ENCODE data around the gene ILKAP.

The ILKAP gene

GRCh38 chr2:238239863-238240756, 36.6 kb upstream of the ILKAP start, which contains the start of gene HES6:
HES6 (minus strand) TSS chr2:238240038; CDS start chr2:238239905, 133 bp downstream.
- H3K4me3 ChIP-seq (ENCODE audit: insufficient read depth, low read length, poor library complexity, severe bottlenecking): peak within 1 kb of the TSS; percentile 81
- no peak for TF ChIP-seq CTCF (IDR thresholded peaks at IDR 0.05; ENCODE audit: insufficient read depth, low read length, poor library complexity, severe bottlenecking)
- peak within 1 kb of the TSS; percentile 22; the same call in 1 of the 2 replicates for H3K27ac ChIP-seq (ENCODE audit: low read depth, low read length)
- peak within 1 kb of the TSS; percentile 84 for H2AFZ ChIP-seq (ENCODE audit: low read depth, low read length, severe bottlenecking)
- H3K36me3 ChIP-seq (ENCODE audit: low read length): no peaks in the 10 kb centered on the region
- peak within 1 kb of the TSS; percentile 95 for H3K4me2 ChIP-seq (ENCODE audit: low read depth, low read length, poor library complexity, severe bottlenecking)
- peaks cover 15% of the 10 kb centered on the region; the same call in 1 of the 2 replicates for H3F3A ChIP-seq (ENCODE audit: insufficient read depth)
- no peaks in the 10 kb centered on the region for H3K27me3 ChIP-seq (ENCODE audit: low read length)
- peak within 1 kb of the TSS; percentile 62 for H3K9ac ChIP-seq (ENCODE audit: low read length)
- H3K9me3 ChIP-seq (ENCODE audit: insufficient read depth, low read length): no peaks in the 10 kb centered on the region
- no peaks in the 10 kb centered on the region for H4K20me1 ChIP-seq (ENCODE audit: low read depth, low read length)
- H3K9me2 ChIP-seq (replicated peaks; ENCODE audit: insufficient read depth, low read length): no peaks in the 10 kb centered on the region
- H3K79me2 ChIP-seq (ENCODE audit: insufficient read depth, low read length): no peaks in the 10 kb centered on the region

- peaks cover 15% of the 10 kb centered on the region; the same call in 1 of the 2 replicates for H3F3A ChIP-seq (ENCODE audit: insufficient read depth)
- H3K9me3 ChIP-seq (ENCODE audit: insufficient read depth, low read length): no peaks in the 10 kb centered on the region
- H3K36me3 ChIP-seq (ENCODE audit: low read length): no peaks in the 10 kb centered on the region
- no peaks in the 10 kb centered on the region for H3K27me3 ChIP-seq (ENCODE audit: low read length)
- no peaks in the 10 kb centered on the region for H3K9me2 ChIP-seq (replicated peaks; ENCODE audit: insufficient read depth, low read length)
- H3K79me2 ChIP-seq (ENCODE audit: insufficient read depth, low read length): no peaks in the 10 kb centered on the region
- no peaks in the 10 kb centered on the region for H4K20me1 ChIP-seq (ENCODE audit: low read depth, low read length)
- TF ChIP-seq CTCF (IDR thresholded peaks at IDR 0.05; ENCODE audit: insufficient read depth, low read length, poor library complexity, severe bottlenecking): no peak
- no peak for TF ChIP-seq EZH2phosphoT487 (conservative IDR thresholded peaks at IDR 0.05; ENCODE audit: low read length)
- peak overlapping the region; percentile 62 for H3K9ac ChIP-seq (ENCODE audit: low read length)
- no peak overlapping the region for H3K27ac ChIP-seq (ENCODE audit: low read depth, low read length)
- peak overlapping the region; percentile 81 for H3K4me3 ChIP-seq (ENCODE audit: insufficient read depth, low read length, poor library complexity, severe bottlenecking)
- H3K4me2 ChIP-seq (ENCODE audit: low read depth, low read length, poor library complexity, severe bottlenecking): peak overlapping the region; percentile 95
- no peak overlapping the region for H2AFZ ChIP-seq (ENCODE audit: low read depth, low read length, severe bottlenecking)
Observed at GRCh38 chr2:238239543-238239862, 36.0 kb upstream of the ILKAP start.

GRCh38 chr2:238238766-238239542, 35.5 kb upstream of the ILKAP start:
- H3K9ac ChIP-seq (ENCODE audit: low read length): peak overlapping the region; percentile 62; the same call in 1 of the 2 replicates
- no peaks in the 10 kb centered on the region for H3K36me3 ChIP-seq (ENCODE audit: low read length)
- H3K4me3 ChIP-seq (ENCODE audit: insufficient read depth, low read length, poor library complexity, severe bottlenecking): no peak overlapping the region
- peaks cover 10% of the 10 kb centered on the region; the same call in 1 of the 2 replicates for H3F3A ChIP-seq (ENCODE audit: insufficient read depth)
- H2AFZ ChIP-seq (ENCODE audit: low read depth, low read length, severe bottlenecking): no peak overlapping the region
- peak overlapping the region; percentile 34 for H3K4me2 ChIP-seq (ENCODE audit: low read depth, low read length, poor library complexity, severe bottlenecking)
- no peak overlapping the region for H3K27ac ChIP-seq (ENCODE audit: low read depth, low read length)
- H3K9me2 ChIP-seq (replicated peaks; ENCODE audit: insufficient read depth, low read length): no peaks in the 10 kb centered on the region
- H3K79me2 ChIP-seq (ENCODE audit: insufficient read depth, low read length): no peaks in the 10 kb centered on the region
- no peaks in the 10 kb centered on the region for H4K20me1 ChIP-seq (ENCODE audit: low read depth, low read length)
- H3K9me3 ChIP-seq (ENCODE audit: insufficient read depth, low read length): no peaks in the 10 kb centered on the region
- no peaks in the 10 kb centered on the region for H3K27me3 ChIP-seq (ENCODE audit: low read length)
- TF ChIP-seq CTCF (IDR thresholded peaks at IDR 0.05; ENCODE audit: insufficient read depth, low read length, poor library complexity, severe bottlenecking) (peak; percentile 19), EZH2phosphoT487 (conservative IDR thresholded peaks at IDR 0.05; ENCODE audit: low read length) (no peak)

All from SU-DHL-6 (cell line).